ENCODE measurements around the gene CD22. TPM values are rescaled to one million over a fixed set of nuclear protein-coding genes. Genes with fewer than 3 reads are reported as not detected.

CD22 gene
- total RNA-seq, 1 donor from 2014 or later: not detected

DNA sequence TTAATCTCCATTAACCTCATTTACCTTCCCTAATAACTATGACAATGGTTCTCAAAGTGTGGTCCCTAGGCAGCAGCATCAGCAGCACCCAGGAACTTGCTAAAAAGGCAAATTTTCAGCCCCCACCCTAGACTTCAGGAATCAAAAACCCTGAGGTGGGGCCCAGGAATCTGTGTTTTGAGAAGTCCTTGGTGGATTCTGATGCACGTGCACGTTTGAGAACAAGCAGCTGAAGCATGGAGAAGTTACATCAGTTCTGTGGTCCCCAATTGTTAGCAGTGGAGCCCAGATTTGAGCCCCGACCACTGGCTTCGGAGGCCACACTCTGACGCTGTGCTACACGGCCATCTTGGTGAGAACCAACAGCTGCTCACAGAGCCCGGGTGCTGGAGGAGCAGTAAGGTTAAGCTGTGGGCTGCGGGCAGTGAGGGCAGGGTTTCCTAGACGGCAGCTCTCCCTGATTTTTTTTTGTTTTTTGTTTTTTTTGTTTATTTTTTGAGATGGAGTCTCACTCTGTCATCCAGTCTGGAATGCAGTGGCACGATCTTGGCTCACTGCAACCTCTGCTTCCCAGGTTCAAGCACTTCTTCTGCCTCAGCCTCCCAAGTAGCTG, 14.0 kb upstream of the CD22 start:
- no peak for DNase-seq

DNA sequence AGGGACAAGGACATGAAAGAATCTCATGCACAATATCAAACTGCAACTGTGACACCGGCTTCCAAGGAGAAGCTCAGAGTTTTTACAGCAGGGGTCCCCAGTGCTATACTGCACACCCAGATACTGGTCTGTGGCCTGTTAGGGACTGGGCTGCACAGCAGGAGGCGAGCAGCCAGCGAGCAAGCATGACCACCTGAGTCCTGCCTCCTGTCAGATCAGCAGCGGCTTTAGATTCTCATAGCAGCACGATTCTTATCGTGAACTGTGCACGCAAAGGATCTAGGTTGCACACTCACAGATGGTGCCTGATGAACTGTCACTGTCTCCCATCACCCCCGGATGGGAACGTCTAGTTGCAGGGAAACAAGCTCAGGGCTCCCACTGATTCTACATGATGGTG, 13.1 kb upstream of the CD22 start:
- DNase-seq: no peak

DNA sequence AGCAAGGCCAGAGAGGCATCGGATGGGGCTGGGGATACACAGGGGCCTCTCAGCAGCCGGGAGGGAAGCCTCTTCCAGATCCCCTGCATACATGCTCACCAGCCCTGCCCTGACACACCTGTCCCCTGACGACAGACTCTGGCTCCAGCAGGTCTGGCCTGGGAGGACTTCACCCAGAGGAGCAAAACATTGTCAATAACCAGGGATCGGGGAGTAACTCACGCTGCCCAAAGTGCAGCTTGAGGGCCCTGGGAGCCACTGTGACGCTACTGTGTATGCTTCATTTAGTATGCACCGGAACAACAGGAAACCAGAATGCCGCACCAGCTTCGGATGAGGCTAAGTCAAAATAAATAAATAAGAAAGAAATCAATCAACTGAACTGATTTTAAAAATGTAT, 12.4 kb upstream of the CD22 start:
- no peak for DNase-seq

DNA sequence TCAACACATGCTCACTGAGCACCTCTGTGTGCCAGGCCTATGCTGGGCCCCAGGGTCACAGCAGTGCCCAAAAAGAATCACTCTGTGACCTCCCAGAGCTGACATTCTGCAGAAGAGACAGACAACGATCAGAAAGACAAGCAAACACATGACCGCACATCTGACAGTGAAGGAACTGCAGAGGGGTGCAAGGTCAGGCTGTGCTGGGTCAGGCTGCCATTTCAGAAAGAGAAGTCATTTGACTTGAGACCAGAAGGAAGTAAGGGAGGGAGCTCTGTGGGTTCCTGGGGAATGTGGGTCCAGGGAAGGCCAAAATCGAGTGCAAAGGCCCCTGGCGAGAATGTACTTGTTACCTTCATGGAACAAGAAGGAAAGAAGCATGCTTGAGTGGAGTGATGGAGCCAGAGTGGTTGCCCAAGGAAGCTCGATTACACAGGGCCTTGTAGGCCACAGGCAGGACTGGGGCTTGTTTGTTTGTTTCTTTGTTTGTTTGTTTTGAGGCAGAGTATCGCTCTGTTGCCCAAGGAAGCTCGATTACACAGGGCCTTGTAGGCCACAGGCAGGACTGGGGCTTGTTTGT, 11.4 kb upstream of the CD22 start:
- DNase-seq: no peak

DNA sequence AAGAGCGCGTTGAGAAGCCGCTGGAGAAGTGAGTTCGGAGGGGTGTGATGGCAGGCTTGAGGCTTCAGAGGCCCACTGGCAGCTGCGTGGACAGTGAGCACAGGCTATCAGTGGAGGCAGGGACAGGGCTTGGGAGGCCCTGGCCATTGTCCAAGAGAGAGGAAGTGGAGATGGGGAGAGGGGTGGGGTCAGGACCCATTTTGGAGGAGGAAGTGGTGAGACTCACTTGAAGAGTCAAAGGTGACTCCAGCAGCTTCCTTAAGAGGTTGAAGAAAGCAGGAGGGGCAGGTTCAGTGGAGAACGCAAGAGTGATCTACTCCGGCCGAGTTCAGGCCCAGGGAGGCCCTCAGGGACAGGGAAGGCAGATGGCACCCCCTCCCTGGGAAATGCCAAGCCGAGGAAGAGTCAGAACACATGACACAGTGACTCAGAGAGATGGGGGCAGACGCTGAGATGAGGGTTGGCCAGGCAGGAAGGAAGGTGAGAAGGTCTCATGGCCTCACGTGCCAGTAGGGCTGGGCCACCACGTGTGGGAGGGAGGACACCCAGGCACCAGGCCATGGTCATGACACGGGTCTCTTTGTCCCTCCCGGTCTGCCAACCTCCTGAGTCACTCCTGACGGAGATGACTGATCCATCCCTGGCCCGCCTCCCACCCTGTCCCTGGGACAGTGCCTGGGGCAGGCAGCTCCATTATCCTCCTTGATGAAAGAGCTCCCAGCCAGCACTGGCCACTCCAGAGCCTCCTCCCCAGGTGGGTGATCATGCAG, 10.1 kb upstream of the CD22 start:
- peak; percentile 69 for DNase-seq

DNA sequence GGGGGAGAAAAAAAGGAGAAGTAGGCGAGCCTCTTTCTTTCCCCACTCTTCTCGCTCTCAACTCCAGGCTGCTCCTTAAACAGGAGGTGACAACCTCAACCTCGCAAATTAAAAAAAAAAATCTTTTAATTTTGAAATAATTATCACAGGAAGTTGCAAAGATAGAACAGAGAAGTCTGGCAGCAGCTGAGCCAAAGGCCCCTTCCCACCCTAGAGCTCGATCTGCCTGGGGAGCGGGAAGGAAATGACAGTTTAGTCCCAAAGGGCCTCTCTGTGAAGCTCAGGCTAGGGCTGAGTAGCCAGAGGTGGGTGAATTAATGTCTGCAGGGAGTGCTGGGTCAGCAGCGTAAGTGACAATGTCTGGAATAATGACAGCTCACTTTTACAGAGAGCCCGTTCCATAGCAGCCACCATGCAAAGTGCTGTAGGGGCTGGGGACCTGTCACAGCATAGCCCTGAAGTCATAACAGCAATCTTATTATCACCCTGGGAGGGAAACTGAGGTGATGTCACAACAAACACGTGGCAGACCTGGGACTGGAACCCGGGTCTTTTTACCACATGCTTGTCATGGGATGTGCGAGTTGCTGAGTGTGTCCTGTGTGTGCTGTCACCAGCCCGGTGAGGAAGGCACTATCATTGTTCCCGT, 8.8 kb upstream of the CD22 start:
- DNase-seq: no peak

DNA sequence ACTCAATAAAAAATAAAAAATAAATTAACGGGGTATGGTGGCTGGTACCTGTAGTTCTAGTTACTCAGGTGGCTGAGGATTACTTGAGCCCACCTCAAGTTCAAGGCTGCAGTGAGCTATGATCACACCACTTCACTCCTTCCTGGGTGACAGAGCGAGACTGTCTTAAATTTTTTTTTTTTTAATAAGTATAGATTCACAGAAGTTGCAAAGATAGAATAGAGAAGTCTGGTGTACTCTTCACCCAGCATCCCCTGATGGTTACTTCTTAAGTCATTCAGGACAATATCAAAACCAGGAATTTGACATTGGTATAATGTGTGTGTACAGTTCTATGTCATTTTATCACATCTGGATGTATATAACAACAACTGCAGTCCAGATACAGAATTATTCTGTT, 7.7 kb upstream of the CD22 start:
- no peak for DNase-seq

DNA sequence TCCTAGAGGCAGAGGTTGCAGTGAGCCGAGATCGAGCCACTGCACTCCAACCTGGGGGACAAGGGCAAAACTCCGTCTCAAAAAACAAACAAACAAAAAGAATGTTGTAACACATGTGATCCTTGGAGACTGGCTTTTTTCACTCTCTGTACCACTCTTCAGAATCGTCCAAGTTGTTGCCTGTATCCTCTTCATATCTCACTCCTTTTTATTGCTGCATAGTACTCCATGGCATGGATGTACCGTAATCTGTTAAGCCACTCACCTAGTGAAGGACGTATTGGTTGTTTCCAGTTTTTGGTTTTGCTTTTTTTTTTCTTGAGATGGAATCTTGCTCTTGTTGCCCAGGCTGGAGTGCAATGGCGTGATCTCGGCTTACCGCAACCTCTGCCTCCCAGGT, 7.0 kb upstream of the CD22 start:
- DNase-seq: no peak

DNA sequence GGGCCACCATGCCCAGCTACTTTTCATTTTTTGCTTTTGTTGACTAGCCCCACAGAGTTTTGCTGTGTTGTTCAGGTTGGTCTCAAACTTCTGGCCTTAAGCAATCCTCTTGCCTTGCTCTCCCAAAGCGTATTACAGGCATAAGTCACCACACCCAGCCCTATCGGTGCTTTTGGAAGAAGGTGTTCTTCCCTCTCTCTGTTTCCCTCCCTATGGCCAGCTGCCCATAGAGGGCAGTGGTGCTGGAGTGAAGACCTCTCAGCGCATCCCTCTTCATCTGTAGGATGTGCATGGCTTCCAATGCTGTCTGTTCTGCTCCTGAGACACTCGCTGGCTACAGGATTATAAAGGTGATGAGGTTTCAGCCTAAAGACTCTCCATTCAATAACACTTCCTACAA, 1.3 kb upstream of the CD22 start:
- DNase-seq: no peak

DNA sequence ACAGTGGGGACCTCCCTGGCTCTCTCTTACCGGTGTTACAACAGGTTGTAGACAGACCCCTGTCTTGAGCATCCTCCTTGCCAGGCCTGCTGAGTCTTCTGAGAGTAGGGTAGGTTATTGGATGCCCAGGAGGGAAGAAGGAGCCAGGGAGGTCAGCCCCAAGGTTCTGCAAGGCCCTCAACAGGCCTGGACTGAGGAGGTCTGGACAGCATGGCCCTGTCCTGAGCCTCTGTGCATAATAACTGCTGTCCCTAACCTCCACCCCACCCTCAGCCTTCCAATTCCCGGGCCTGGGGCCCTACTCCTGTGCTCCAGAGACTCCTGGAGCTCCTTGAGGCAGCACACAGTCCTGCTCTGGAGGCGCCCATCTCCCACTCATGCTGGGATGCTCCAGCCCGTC, 336 bp downstream of the CD22 start:
- no peak for DNase-seq

DNA sequence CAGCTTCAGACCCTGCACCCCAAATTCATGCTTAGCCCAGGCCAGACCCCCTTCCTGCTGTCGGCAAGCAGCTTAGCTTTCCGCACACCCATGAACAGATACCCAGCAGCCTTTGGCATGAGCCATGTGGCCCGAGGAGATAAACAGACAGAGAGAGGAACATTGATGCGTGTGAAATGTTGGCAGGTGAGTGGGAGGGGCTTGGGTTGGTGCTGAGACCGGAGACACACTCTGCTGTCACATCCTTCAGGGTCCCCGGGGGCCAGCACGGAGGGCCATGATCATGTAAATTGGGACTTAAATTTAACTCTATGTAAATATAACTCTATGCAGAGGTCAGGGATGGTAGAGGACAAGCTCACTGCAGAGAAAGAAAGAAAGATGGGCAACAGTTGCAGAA, 1.5 kb downstream of the CD22 start:
- no peak for DNase-seq

DNA sequence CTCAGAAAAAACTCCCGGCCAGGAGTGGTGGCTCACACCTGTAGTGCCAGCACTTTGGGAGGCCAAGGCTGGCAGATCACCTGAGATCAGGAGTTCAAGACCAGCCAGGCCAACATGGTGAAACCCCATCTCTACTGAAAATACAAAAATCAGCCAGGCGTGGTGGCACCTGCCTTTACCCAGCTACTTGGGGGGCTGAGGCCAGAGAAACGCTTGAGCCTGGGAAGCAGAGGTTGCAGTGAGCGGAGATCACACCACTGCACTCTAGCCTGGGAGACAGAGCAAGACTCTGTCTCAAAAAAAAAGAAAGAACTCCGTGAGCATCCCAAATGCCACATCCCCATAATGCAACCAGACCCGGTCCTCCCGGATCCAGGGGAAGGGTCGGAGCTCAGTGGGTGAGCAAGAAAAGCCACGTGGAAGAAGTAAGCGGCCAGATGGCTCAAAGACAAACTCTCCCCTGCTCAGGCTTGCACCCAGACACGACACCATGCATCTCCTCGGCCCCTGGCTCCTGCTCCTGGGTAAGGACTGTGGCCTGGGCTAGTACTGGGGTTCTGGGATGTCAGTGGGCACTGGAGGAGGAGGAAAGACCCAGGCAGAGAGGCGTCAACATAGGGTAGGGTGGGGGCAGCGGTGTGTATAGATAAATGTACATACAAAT, 2.7 kb downstream of the CD22 start:
- no peak for DNase-seq

DNA sequence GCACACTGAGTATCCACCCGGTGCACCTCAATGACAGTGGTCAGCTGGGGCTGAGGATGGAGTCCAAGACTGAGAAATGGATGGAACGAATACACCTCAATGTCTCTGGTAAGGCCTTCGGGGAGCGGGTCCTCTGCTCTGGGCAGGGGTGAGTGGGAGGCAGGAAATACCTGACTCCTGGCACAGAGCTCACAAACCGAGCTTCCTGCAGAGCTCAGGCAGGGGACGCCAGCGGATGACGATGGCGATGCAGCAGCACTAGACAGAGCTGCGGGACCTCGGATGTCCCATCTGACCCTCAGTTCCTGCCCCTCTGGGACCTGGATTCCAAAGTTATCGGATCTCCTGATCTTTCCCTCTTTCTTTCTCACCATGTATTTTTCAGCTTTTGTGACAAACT, 3.8 kb downstream of the CD22 start:
- no peak for DNase-seq

DNA sequence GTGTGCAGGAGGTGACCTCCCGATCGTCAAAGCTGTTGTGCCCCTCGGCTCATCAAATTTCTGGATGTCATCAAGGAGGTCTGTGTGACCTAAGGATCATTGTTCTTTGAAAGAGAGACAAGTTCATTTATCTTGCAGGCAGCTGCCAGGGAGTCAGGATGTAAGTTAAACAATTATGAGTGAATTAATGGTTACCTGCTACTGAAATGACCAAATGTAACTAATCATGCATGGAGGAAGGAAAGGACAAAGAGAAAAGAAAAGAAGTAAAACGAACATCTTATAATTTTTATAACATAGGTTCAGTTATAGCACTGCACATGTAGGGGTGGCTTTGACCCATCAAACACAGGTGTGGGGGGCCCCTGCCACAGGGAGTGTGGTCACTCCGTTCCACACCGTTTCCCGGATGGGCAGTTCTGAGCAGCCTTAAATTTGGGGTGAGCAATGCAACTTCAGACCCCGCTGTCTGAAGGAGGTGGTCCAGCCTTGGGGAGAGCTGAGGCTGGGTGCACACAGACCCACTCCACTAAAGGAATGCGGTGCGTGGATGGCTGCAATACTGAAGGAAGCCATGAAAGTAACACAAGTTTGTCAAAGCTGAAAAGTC, 5.3 kb downstream of the CD22 start:
- no peak for DNase-seq

DNA sequence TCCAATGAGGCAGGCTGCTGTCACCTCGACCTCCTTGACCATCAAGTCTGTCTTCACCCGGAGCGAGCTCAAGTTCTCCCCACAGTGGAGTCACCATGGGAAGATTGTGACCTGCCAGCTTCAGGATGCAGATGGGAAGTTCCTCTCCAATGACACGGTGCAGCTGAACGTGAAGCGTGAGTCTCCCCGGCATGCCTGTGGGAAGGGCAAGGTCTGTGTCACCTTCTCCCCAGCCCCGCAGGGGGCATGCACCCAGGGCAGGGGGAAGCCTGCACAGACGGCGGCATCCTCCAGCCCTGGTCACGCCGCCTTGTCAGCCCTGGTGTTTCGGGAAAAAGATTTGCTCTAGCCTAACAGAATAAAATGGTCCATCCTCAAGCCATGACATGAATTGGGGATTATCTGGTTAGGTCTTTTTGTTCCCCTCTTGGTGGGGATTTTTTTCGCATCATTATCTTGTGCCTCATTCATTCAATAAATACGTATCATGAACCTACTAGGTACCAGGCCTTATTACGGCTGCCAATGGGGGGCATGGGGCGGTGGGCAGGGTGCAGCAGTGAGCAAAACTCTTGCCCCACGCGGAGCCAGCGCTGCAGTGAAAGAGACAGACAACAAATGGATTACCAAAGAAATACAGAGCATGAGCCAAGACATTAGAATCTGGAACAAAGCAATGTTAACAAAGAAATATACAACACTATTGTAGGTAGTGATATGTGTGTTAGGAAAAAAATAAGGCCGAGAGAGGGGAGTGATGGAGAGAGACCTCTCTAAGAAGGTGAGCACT, 7.4 kb downstream of the CD22 start:
- DNase-seq: no peak

DNA sequence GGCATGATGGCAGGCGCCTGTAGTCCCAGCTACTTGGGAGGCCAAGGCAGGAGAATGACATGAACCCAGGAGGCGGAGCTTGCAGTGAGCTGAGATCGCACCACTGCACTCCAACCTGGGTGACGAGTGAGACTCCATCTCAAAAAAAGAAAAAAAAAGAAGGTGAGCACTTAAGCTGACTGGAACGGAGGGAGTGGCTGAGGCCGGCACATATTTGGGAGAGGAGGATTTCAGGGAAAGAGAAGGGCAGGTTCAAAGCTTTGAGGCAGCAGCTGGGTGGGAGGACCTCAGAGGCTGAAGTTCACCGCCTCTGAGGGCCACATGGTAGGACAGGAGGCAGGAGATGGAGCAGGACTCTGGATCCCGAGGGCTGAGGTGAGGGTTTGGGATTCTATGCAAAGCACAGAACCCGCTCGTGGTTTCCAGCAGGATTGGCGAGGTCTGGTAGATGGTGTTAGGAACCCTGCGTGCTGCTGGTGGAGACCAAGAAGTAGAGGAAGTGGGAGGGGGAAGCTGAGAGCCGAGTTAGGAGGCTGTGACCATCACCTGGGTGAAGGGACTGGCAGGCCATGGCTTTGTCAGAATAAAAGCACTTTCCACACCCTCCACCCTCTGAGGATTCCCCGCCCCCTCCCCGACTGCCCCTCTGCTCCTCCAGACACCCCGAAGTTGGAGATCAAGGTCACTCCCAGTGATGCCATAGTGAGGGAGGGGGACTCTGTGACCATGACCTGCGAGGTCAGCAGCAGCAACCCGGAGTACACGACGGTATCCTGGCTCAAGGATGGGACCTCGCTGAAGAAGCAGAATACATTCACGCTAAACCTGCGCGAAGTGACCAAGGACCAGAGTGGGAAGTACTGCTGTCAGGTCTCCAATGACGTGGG, 8.4 kb downstream of the CD22 start:
- no peak for DNase-seq

DNA sequence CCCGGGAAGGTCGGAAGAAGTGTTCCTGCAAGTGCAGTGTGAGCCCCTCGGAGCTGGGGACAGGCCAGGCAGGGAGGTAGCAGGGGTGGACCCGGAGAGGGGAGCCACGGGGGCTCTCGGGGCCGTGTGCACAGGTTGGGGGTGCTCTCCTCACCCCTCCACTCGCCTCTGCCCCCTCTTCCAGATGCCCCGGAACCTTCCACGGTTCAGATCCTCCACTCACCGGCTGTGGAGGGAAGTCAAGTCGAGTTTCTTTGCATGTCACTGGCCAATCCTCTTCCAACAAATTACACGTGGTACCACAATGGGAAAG, 9.0 kb downstream of the CD22 start:
- no peak for DNase-seq

DNA sequence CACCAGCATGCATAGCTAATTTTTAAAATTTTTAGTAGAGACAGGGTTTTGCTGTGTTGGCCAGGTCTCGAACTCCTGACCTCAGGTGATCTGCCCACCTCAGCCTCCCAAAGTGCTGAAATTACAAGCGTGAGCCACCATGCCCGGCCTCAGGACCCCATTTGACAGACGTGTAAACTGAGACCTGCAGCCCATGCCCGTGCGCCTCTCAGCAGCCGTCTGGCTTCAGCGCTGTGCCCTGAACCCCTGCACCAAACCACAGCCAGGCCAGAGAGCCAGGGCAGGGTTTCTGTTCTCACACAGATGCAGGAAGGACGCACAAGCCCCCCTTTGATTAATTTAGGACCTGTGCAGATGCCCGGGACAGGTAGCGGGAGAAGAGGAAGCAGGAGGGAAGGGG, 11.4 kb downstream of the CD22 start:
- DNase-seq: no peak

DNA sequence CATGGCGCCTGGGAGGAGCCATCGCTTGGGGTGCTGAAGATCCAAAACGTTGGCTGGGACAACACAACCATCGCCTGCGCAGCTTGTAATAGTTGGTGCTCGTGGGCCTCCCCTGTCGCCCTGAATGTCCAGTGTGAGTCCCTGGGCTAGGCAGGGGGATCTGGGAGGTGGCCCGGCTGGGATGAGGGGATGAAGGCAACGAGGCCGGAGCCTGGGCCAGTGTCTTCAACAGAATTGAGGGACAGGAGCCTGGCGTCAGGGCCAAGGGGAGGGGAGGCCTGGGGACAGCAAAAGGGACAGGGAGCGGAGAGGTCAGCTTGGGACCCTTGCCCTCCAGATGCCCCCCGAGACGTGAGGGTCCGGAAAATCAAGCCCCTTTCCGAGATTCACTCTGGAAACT, 12.0 kb downstream of the CD22 start:
- no peak for DNase-seq

DNA sequence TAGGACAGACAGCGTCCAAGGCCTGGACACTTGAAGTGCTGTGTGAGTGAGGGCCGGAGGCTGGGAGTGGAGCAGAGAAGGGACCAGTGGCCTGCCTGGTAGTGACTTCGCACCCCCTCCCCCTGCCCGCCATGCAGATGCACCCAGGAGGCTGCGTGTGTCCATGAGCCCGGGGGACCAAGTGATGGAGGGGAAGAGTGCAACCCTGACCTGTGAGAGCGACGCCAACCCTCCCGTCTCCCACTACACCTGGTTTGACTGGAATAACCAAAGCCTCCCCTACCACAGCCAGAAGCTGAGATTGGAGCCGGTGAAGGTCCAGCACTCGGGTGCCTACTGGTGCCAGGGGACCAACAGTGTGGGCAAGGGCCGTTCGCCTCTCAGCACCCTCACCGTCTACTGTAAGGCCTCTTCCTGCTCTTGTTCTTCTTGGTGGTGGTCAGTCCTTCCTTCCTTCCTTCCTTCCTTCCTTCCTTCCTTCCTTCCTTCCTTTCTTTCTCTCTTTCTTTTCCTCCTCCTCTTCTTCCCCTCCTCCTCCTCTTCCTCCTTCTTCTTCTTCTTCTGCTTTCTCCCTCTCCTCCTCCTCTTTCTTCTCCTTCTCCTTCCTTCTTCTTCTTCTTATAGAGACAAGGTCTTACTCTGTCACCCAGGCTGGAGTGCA, 12.7 kb downstream of the CD22 start:
- DNase-seq: no peak

Measured in occipital lobe (tissue), 2 donors.